PFSK-1 (cell line): Measurements from ENCODE around the gene STK38L.

Experiments used
- FOXP2 ChIP-seq: optimal IDR thresholded peaks from 2 replicates; pipeline ENCODE3; 2011; ENCODE audit warnings: borderline replicate concordance, control low read depth, inconsistent platforms; ENCODE audit not compliant: insufficient read depth; ENCODE audit errors: extremely low read length, extremely low read depth
- POLR2AphosphoS5 ChIP-seq: IDR thresholded peaks from 2 replicates; pipeline ENCODE4 v1.6.1; 2012; ENCODE audit warnings: low read depth, mild to moderate bottlenecking, control low read depth, low read length, moderate library complexity
- REST ChIP-seq, 2 experiments: IDR thresholded peaks; 2 replicates each; pipeline versions ENCODE4 v1.6.1 to v1.8.0; 2011 to 2012; ENCODE audit warnings: low read depth in 2 of 2, low read length in 2 of 2, control low read depth in 1 of 2, inconsistent platforms in 1 of 2, mild to moderate bottlenecking in 1 of 2, moderate library complexity in 1 of 2; ENCODE audit not compliant: insufficient read depth in 1 of 2
- SIN3A ChIP-seq: IDR thresholded peaks from 2 replicates; pipeline ENCODE4 v1.6.1; 2012; ENCODE audit warnings: mild to moderate bottlenecking, low read length, moderate library complexity, borderline replicate concordance; ENCODE audit not compliant: insufficient read depth
- TAF1 ChIP-seq: IDR thresholded peaks from 2 replicates; pipeline ENCODE4 v1.6.1; 2012; ENCODE audit warnings: low read length, control low read depth, borderline replicate concordance; ENCODE audit not compliant: insufficient read depth

DNA sequence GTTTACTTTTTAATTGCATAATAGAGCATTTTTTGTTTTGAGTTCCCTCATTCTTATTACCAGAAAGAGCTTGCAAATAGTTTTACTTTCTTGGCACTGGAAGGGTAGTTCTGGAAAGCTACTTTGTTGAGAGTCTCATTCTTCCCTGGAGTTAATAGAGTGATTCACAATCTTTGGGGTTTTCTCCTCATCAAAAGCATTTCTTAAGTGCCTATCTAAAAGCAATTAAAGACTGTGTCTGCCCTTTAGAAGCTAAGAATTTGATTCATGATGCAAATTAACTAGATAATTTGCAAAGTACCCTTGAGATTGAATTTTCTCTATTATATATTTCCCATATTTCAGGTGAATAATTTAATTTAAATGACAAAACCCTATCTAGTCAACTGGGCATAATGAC, 80.4 kb downstream of the STK38L start:
- TF ChIP-seq REST (IDR thresholded peaks at IDR 0.05; ENCODE audit: insufficient read depth in 1 of 2, low read depth in 2 of 2, low read length in 2 of 2) (no peak), POLR2AphosphoS5 (no peak), TAF1 (no peak), SIN3A (no peak), FOXP2 (no peak)
